Parathyroid adenoma (tissue), 2 donors: ENCODE results near the gene ZCCHC24.

Experiments used
- H2AFZ ChIP-seq: fragments of 300-600 bp; sonication (generic); one replicate; pipeline ENCODE4 v1.7.0; 2017; ENCODE audit warnings: antibody characterized with exemption, mild to moderate bottlenecking
- H3K27ac ChIP-seq: fragments of 300-600 bp; sonication (generic); one replicate; pipeline ENCODE4 v1.7.0; 2017
- H3K27me3 ChIP-seq: fragments of 300-600 bp; sonication (generic); one replicate; pipeline ENCODE4 v1.7.0; 2017; ENCODE audit warnings: low read length; ENCODE audit not compliant: control insufficient read depth, insufficient read depth
- H3K36me3 ChIP-seq: fragments of 300-600 bp; sonication (generic); one replicate; pipeline ENCODE4 v1.7.0; 2017; ENCODE audit warnings: low read length; ENCODE audit not compliant: control insufficient read depth, insufficient read depth
- H3K4me1 ChIP-seq: fragments of 300-600 bp; sonication (generic); one replicate; pipeline ENCODE4 v1.7.0; 2017; ENCODE audit warnings: control low read depth
- H3K4me2 ChIP-seq: fragments of 300-600 bp; sonication (generic); one replicate; pipeline ENCODE4 v1.7.0; 2017; ENCODE audit warnings: low read length
- H3K4me3 ChIP-seq: fragments of 300-600 bp; sonication (generic); one replicate; pipeline ENCODE4 v1.7.0; 2017; ENCODE audit warnings: low read depth, low read length
- H3K79me2 ChIP-seq: fragments of 300-600 bp; sonication (generic); one replicate; pipeline ENCODE4 v1.7.0; 2017; ENCODE audit warnings: control low read depth
- H3K9ac ChIP-seq: fragments of 300-600 bp; sonication (generic); one replicate; pipeline ENCODE4 v1.7.0; 2017; ENCODE audit warnings: mild to moderate bottlenecking
- H3K9me3 ChIP-seq: fragments of 300-600 bp; sonication (generic); one replicate; pipeline ENCODE4 v1.7.0; 2017; ENCODE audit warnings: low read length; ENCODE audit not compliant: control insufficient read depth
- CTCF ChIP-seq: fragments of 300-600 bp; sonication (generic); IDR thresholded peaks from one replicate; pipeline ENCODE4 v1.7.0; 2017; ENCODE audit warnings: antibody characterized with exemption, mild to moderate bottlenecking
- donor health status: primary hyperparathyroidism.

ZCCHC24 gene

GRCh38 chr10:79379512-79380124 lies 65.8 kb downstream of the ZCCHC24 start:
- no peaks in the 10 kb centered on the region for H3K27me3 ChIP-seq
- H3K4me2 ChIP-seq, result no peak overlapping the region
- peaks cover 3% of the 10 kb centered on the region for H3K4me1 ChIP-seq
- no peak overlapping the region for H3K9ac ChIP-seq
- no peak overlapping the region for H3K4me3 ChIP-seq
- H3K27ac ChIP-seq, result no peak overlapping the region
- no peaks in the 10 kb centered on the region for H3K36me3 ChIP-seq
- H3K79me2 ChIP-seq, result no peaks in the 10 kb centered on the region
- no peak for TF ChIP-seq CTCF
- H2AFZ ChIP-seq, result no peak overlapping the region
- H3K9me3 ChIP-seq, result no peaks in the 10 kb centered on the region

- H3K4me1 ChIP-seq, result peaks cover 3% of the 10 kb centered on the region
- H3K4me2 ChIP-seq, result no peak overlapping the region
- H3K4me3 ChIP-seq, result no peak overlapping the region
- H2AFZ ChIP-seq, result no peak overlapping the region
- H3K79me2 ChIP-seq, result no peaks in the 10 kb centered on the region
- H3K27me3 ChIP-seq, result no peaks in the 10 kb centered on the region
- H3K27ac ChIP-seq, result no peak overlapping the region
- H3K9ac ChIP-seq, result no peak overlapping the region
- no peaks in the 10 kb centered on the region for H3K9me3 ChIP-seq
- no peaks in the 10 kb centered on the region for H3K36me3 ChIP-seq
- TF ChIP-seq CTCF, result no peak
Observed at GRCh38 chr10:79378647-79379511, 66.5 kb downstream of the ZCCHC24 start.

- Histone ChIP-seq H3K4me1 (peaks cover 3% of the 10 kb centered on the region), H3K9ac (no peak overlapping the region), H3K27ac (no peak overlapping the region), H3K4me3 (no peak overlapping the region), H2AFZ (no peak overlapping the region), H3K27me3 (no peaks in the 10 kb centered on the region), H3K9me3 (no peaks in the 10 kb centered on the region), H3K4me2 (no peak overlapping the region), H3K36me3 (no peaks in the 10 kb centered on the region), H3K79me2 (no peaks in the 10 kb centered on the region)
- no peak for TF ChIP-seq CTCF
Observed at GRCh38 chr10:79378383-79378646, 67.1 kb downstream of the ZCCHC24 start.

- H3K4me1 ChIP-seq, result peaks cover 3% of the 10 kb centered on the region
- H3K4me3 ChIP-seq, result no peak overlapping the region
- no peak overlapping the region for H3K27ac ChIP-seq
- no peak overlapping the region for H3K4me2 ChIP-seq
- H3K9ac ChIP-seq, result no peak overlapping the region
- no peak overlapping the region for H2AFZ ChIP-seq
- no peaks in the 10 kb centered on the region for H3K27me3 ChIP-seq
- no peaks in the 10 kb centered on the region for H3K36me3 ChIP-seq
- H3K79me2 ChIP-seq, result no peaks in the 10 kb centered on the region
- H3K9me3 ChIP-seq, result no peaks in the 10 kb centered on the region
- no peak for TF ChIP-seq CTCF
Observed at GRCh38 chr10:79377557-79378382, 67.7 kb downstream of the ZCCHC24 start.
